DLD1 (cell line): Measurements from ENCODE around the gene PIF1.
"Not testable (repeated sequence)": the region's sequence is repeated elsewhere in the genome, so short reads cannot be mapped to it uniquely, and the experiment has no call there.

ENCODE experiments used
- in situ Hi-C: cut with HindIII; loops from 2 replicates; pipeline ENCODE4 v1.10.0; 2017; ENCODE audit warnings: low sequenced_read_pairs

The PIF1 gene

GRCh38 chr15:64810497-64811326 is 14.7 kb downstream of the PIF1 start:
- in situ Hi-C loops: no loop called here

GRCh38 chr15:64809649-64810496 is 15.6 kb downstream of the PIF1 start:
- in situ Hi-C loops: no loop called here

DNA sequence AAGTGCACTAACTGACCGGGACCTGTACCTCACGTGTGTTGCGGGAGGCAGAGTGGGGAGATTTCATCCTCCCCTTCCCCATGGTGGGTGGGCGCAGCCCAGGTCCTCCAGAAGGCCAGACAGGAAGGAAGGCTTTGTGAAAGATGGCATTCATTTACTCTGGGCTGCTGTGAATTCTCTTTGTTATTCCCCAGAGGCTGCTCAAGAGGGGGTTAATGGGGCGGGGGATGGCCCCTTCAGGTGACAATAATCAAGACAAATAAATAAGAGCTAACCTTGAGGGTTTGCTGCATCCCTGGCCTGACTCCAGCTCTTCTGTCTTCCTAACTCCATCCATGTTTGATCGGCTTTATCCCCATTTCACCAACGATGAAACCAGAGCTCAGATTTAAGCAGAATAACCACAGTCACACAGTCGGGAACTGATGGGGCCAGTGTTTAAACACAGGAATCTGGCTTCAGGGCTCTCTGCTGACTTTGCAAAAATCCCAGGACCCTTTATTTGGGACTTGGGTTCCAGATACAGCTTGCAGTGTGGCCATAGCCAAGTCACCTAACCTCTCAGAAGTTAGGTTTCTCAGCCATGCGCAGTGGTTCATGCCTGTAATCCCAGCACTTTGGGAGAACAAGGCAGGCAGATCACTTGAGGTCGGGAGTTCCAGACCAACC is 16.5 kb downstream of the PIF1 start:
- in situ Hi-C loops: no loop called here

DNA sequence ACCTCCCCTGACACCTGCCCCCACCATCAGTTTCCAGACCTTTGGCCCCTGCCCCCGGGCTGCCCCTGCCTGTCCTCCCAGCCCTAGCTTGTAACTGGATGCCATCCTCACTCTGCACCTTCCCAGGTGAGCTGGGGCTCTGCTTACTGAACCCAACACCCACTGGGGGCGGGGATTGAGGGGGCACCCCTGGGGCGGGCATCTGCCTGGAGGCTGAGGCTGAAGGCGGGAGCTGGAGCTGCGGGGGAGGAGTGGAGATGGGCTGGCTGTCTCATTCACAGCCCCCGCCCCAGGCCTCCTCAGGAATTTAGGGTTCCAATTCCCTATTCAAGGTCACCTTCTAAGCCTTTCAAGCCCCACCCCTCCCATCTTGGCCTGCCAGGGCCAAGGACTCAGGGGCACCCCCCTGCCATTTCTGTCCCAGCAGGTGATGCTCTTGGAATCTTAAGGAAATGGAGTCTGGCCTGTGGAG is 17.7 kb downstream of the PIF1 start:
- in situ Hi-C loops: no loop called here

DNA sequence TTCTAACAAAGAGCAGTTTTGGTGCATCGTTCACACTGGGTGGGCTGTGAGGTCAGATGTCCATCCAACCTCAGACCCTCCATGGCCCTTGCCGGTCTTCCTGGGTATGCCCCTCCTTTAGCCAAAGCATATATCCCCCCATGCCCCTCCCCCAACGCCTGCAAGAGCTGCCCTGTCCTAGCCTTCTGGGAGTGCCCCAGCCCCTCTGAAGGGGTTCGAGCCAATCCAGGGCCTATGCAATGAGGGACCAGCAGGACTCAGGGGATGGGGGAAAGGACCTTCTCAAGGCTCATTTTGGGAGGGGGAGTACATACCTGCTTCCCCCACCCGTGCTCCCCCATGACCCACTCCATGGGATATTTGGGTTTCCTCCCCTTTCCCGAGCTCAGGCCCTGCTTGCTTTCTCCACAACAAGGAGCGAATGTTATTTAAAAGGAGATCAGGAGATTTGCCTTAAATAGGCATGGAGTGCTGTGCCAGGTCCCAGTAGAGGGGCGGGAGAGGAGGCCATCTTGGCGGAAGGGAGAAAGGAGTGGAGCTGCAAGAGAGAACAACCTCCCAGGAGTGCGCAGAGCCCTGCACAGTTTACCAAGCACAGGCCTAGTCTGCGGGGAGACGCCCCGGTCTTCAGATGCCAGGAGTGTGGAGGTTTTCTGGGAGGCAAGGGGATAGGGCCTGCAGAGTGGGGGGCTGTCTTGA is 18.2 kb downstream of the PIF1 start:
- in situ Hi-C loops: no loop called here

GRCh38 chr15:64806509-64806908 is 18.9 kb downstream of the PIF1 start:
- in situ Hi-C loops: no loop called here

- in situ Hi-C loops: no loop called here
These were observed 20.8 kb downstream of the PIF1 start for GRCh38 chr15:64804619-64805018.

- in situ Hi-C loops: no loop called here
These were observed 21.9 kb downstream of the PIF1 start for GRCh38 chr15:64803526-64803925.

DNA sequence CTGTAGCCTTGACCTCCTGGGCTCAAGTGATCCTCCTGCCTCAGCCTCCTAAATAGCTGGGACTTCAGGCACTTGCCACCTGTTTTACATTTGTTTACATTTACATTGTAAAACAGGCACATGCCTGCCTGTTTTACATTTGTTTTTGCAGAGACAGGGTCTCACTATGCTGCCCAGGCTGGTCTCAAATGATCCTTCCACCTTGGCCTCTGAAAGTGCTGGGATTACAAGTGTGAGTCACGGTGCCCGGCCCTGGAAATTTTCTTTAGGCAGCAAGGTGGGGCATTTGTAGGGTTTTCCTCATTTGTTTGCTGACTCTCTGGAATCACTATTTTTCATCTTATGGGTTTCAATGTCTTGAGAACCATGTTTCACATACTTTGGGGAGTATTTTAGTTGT is 25.0 kb downstream of the PIF1 start:
- in situ Hi-C loops: no loop called here

- in situ Hi-C loops: not testable (repeated sequence)
These were observed 26.5 kb downstream of the PIF1 start for GRCh38 chr15:64798905-64799304.

DNA sequence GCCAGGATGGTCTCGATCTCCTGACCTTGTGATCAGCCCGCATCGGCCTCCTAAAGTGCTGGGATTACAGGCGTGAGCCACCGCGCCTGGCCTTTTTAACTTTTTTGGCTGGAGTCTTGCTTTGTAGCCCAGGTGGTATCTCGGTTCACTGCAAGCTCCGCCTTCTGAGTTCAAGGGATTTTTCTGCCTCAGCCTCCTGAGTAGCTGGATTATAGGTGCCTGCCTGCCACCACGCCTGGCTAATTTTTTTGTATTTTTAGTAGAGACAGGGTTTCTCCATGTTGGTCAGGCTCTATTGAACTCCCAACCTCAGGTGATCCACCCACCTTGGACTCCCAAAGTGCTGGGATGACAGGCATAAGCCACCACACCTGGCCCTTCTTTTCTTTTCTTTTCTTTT is 29.5 kb downstream of the PIF1 start:
- in situ Hi-C loops: not testable (repeated sequence)

DNA sequence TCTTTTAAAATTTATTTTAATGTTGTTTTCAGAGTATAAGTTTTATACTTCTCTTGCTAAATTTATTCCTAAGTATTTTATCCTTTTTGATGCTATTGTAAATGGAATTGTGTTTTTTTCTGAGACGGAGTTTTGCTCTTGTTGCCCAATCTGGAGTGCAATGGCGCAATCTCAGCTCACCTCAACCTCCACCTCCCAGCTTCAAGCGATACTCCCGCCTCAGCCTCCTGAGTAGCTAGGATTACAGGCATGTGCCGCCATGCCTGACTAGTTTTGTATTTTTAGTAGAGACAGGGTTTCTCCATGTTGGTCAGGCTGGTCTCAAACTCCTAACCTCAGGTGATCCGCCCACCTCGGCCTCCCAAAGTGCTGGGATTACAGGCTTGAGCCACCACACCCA is 30.1 kb downstream of the PIF1 start:
- in situ Hi-C loops: not testable (repeated sequence)

DNA sequence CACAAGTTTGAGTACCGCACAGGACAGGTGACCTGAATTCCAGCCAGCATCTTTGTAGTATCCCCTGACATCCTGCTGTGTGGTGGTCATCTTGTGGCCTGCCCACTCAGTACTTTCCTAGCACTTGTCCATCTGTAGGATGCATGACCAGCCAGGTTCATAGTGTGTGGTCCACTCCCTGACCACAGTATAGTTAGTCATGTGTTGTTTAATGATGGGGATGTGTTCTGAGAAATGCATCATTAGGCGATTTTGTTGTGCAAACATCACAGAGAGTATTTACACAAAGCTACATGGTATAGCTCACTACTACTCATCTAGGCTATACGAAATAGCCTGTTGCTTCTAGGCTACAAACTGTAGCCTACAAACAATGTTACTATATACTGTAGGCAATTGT is 33.2 kb downstream of the PIF1 start:
- in situ Hi-C loops: no loop called here

GRCh38 chr15:64791401-64791800 is 34.0 kb downstream of the PIF1 start:
- in situ Hi-C loops: no loop called here

GRCh38 chr15:64783796-64784195 is 41.7 kb downstream of the PIF1 start:
- in situ Hi-C loops: no loop called here

DNA sequence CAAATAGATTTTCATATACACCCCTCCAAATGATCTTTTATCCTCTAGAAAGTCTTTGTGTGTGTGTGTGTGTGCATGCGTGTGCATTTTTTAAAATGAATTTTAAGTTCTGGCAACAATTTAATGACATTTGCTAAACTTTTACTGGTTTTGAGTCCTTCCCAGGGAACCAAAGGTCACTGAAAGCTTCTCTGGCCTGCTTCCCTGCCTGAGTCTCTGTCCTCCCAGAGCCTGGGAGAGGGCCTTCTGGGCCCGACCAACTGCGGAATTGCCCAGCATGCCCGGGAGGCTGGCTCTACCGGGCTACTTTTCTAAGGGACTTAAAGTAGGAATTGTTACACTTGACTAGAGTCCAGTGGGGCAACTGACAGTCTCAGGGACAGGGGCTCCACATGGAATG is 42.7 kb downstream of the PIF1 start:
- in situ Hi-C loops: no loop called here

DNA sequence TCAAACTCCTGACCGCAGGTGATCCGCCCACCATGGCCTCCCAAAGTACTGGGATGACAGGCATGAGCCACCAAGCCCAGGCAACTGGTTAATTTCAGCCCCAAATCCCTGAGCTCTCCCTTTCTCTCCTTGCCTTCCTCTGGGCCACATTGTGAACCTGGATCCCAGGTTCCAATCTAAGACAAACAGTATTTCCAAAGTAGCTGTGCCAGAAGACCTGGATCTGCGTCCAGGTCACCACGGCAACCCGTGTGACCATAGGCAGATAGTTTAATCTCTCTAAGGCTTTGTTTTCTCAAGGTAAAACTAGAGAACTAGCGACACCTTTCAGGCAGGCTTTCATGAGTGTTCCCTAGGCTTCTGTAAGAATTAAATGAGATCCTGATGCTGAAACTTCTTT is 44.1 kb downstream of the PIF1 start:
- in situ Hi-C loops: no loop called here

DNA sequence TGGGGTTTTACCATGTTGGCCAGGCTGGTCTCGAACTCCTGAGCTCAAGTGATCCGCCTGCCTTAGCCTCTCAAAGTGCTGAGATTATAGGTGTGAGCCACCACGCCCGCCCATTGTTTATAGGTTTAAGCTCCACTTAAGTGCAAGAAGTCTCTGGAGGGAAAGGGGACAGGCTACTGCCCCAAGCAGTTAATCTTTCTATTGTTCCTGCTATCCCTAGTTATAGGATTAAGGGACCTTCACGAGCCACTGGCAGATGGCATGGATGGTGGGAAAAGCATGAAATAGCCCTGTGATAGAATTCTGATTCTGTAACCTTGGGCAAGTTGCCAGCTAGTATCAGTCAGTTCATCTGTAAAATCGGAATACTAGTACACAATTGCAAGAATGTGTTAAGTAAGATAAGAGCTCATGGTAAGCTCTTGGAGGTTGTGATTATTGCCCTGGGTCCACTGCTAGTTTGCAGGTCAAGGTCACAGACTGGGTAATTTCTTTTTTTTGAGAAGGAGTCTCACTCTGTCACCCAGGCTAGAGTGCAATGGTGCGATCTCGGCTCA is 44.8 kb downstream of the PIF1 start:
- in situ Hi-C loops: no loop called here

DNA sequence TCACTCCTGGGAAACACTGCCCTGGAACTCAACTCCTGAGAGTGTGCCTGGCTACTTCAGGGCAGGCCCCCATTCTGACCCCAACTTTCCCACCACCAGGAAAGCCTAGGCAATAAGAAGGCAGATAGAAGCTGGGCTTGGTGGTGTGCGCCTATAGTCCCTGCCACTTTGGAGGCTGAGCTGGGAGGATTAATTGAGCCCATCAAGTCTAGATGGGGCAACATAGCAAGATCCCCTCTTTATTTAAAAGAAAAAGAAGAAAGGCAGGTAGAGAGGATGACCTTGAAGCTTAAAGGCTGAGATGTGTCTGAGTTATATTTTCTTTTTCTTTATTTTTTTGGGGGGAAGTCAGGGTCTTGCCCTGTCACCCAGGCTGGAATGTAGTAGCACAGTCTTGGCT is 45.8 kb downstream of the PIF1 start:
- in situ Hi-C loops: no loop called here

GRCh38 chr15:64779024-64779423 is 46.4 kb downstream of the PIF1 start:
- in situ Hi-C loops: no loop called here

DNA sequence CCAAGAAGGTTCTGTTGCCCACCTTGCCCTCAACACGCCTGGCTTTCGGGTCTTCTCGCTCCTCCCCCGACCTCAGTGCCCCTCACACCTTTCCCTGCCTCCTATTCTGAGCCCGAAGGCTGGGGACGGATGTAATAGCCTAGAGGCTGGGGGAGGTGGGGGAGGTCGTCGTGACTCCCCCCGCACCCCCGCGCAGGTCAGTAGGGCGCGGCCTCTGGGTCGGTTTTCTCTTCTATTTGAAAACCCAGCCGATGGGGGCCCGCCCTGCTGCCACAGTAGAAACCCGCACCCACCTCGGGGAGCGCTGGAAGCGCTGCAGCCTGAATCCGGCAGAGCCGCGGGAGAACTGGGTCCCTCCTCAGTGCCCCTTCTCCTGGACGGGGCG is 49.1 kb downstream of the PIF1 start:
- in situ Hi-C loops: no loop called here
